ENCODE results near the gene L3MBTL3.

Gene L3MBTL3

DNA sequence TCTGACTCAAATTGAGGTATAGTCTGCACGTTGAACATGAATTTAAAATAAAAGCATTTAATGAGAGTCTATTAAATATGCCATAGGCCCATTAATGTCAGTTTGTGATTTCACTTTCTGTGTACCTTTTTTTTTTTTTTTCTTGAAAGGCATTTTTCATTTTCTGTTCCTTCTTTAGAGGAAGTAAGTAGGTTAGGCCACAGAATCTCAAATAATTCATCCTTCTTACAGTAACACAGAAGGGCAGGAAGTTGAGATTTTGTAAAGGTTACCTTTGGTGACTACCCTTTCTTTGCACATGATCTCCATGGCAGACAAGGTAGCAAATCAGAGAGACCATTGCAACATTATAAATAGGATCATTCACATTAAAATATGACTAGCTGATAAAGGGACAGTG lies 9.6 kb downstream of the L3MBTL3 start:
- no peak for DNase-seq (ENCODE audit: low spot score)

DNA sequence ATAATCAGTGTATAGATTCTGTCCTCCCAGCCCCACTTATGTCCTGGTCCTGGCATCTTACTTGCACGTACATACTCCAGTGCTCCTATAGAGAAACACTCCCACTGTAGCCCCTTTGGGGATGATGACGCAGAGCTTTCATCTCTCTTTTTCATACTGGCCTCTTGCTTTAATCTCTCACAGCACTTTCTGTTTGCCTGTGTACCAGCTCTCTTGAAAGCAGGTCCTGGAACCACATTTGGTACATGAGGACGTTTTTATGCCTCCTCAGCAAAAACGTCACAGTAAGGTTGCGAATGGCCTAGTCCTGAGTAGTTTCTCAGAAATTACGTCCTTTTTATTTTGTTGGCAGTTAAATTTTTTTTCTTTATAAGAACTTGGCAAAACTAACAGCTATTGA lies 10.8 kb downstream of the L3MBTL3 start:
- no peak for DNase-seq (ENCODE audit: low spot score)

DNA sequence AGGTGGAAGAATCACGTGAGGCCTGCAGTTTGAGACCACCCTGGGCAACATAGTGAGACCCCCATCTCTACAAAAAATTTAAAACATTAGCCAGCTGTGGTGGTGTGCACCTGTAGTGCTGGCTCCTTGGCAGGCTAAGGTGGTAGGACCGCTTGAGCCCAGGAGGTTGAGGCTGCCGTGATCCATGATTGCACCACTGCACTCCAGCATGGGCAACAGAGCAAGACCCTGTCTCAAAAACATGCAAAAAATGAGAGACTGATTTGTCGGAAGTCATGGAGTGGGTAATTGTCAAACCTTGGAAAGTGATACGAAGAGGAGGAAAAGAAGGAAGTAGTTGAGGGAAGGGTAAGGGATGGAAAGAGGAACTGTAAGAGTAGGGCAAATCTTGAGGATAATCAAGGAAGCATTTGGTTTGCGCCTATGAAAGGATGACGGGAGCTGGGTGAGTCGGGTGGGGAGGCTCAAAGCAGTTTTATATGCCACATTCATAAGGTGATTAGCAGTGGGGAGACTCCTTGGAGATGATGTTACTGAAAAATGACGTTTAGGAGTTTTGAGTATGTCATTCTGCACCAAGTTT lies 14.5 kb downstream of the L3MBTL3 start:
- no peak for DNase-seq (ENCODE audit: low spot score)

DNA sequence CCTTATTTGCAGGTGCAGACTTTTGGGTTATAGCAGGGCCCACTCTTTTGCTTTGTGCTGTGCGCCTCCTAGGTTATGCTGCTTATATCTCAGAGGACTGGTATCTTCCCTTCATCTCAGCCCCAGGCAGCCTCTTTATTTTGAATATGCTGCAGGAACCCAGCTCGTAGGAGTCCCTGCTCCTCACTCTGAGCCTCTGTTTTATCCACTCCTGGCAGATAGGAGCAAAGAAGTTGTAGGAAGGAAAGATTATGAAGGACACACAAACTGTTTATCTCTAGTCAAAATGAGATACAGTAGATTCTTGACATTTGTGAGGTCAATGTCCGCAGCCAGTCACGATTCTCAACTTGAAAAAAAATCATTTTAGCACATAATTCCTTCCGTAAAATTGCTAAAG lies 15.6 kb downstream of the L3MBTL3 start:
- no peak for DNase-seq (ENCODE audit: low spot score)

DNA sequence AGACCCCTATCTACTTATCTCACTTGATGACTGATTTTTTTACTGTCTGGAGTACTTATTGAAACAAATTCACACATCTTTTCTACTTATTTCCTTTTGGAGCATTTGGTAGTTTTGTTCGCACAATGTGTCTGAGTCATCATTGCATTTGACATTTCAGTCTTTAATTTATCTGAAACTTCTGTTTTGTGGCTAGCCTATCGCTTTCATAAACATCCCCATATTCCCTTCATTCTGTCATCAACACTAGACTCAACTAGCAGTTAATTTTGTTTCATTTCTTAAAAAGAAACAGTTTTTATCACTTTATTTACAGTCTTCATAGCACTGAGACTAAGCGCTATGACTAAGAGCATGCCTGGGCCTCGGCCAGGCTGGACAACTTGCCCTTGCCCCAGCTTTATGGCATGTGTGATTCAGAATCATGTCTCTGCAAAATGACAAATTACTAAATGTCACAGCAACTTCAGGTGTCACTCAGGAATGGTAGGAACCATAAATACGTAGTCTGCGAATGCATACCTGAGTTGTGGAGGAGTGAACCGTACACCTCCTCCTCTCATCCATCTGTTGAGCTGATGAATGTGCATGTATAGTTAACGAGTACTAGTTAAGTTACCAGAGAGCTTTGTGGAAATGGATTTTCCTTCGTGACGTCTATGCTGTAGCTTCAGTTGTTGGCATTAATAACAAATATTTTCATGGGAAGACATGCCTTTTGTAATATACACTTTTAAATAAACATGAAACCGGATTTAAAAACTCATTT lies 16.2 kb downstream of the L3MBTL3 start:
- no peak for DNase-seq (ENCODE audit: low spot score)

DNA sequence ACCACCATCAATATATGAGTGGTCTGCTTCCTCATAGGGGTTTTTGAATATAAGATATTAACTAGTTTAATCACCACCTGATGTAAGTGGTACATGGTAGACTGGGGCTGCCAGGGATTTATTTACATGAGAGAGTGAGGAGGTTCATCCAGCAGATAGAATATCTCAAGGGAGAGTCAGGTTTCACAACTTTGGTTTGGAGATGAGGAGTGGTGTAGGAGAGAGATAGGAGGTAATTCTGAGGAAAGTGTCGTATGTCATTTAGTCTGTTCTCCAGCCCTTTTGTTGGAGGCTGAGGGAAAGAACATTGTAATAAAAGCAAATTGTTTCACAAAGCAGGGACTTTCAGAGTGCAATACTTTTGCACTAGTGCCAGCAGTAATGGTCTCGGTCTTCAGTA lies 16.8 kb downstream of the L3MBTL3 start:
- no peak for DNase-seq (ENCODE audit: low spot score)

DNA sequence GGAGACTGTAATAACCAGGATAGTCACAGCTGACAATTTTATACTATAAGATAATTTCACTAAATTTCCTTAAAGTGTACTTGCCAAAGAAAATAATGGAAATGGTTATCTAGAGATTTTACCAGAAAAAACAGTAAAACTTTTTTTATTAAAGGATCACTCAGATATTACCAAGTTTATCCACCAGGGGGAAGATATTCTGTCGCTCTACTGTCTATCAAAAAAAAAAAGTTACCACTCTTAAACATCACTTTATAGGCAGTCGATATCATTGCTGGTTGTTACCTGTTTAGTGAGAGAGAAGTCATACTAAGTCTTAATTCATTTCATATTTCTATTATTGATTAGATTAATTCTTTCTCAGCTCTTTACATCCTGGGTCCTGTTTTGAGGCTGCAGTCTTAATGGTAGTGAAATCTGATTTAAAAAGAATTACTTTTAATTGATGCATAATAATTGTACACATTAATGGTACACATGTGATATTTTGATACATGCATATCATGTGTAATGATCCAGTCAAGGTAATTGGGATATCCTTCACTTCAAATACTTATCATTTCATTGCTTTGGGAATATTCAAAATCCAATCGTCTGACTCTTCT lies 18.9 kb downstream of the L3MBTL3 start:
- DNase-seq (ENCODE audit: low spot score) = no peak

DNA sequence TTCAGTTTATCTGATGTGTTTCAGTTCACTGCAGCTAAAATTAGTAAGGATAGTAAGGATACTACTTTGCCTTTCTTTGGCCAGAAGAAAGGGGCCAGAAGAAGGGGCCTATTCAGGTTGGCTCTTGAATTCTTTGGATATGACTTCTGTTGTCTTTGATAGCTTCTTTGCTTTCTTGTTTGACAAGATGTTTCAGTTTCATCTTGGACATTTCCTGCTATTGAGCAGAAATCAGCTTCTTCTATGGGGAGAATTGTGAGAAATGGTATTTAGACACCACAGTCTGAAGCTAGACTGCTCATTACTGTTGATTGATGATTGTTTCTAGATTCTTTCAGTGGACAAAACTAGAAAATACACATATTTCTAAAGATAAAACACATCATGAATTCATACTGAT lies 23.2 kb downstream of the L3MBTL3 start:
- DNase-seq (ENCODE audit: low spot score) = no peak

GRCh38 chr6:130043344-130043743 lies 25.0 kb downstream of the L3MBTL3 start:
- no peak for DNase-seq (ENCODE audit: low spot score)

DNA sequence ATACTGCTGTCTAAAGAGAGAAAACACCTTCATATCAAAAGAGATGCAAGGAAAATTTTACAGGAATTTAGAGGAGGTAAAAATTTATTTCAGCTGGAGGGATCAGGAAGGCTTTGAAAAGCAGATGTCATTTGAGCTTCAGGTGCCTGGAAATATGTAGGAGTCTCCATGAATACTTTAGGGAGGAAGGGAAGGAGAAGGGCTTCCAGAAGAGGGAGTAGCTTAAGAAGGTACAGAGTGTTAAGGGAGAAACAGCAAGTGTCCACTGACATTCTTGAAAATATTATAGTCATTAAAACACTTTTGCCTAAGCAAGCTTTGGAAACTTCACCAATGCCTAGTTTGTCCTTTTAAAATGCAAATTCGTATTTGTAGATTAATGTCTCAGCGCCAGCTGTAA lies 27.2 kb downstream of the L3MBTL3 start:
- no peak for DNase-seq (ENCODE audit: low spot score)

DNA sequence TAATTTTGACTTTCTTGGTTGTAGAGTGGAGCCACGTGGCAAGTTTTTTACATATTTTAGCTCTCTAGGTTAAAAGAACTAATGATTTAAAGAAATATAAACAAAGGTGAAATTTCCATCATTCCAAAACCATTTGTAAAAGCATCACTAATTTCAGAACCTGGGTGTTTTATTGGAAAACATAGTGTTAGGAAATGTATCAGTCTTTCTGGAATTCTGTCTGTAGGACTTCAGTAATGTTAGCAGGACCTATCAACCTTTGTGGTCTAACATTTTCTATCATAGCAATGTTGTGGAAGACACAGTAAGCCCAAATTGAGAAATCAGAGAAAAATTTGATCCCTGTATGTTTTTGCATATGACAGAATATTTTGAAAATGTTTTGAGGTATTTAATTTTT lies 28.3 kb downstream of the L3MBTL3 start:
- DNase-seq (ENCODE audit: low spot score) = no peak

DNA sequence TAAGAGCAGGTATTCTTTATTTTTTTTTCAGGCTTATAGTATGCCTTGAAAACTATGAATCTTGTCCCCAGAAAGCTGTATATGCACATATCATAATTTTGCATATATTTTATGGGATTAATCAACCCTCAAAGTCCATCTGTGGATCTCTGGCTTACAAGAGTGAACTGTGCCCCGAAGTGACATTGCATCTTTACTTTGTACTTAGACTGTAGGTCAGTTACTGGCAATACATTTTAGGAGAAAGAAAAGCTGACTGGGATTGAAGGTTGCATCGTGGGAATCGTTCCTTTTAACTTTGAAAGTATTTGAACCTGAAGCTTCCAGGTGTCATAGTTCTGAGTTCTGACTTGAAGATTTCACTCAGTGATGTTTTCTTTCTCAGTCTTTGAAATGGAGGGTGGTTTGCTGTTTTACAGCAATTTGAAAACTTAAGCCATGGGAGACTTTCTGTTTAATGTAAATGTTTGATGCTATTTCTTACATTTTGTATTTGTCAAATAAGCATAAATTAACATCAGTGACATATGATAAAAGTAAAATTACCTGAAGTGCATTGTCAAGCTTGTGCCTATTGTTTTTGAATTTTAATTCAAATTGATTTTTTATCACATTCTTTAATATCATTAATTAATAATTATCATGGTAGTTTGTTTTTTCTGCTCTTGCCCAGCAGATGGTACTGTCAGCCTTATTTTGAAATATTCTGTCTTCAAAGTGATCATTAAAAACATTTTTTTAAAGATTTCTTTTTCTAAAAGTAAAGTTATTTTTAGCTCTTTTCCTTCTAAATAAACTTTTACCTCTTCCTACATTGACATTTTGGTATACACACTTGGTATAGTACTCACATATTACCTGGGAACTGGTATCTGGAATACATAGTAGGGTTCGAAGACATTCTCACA lies 29.0 kb downstream of the L3MBTL3 start:
- DNase-seq (ENCODE audit: low spot score) = no peak

- DNase-seq (ENCODE audit: low spot score) = no peak
Observed at GRCh38 chr6:130050230-130050629, 31.8 kb downstream of the L3MBTL3 start.

DNA sequence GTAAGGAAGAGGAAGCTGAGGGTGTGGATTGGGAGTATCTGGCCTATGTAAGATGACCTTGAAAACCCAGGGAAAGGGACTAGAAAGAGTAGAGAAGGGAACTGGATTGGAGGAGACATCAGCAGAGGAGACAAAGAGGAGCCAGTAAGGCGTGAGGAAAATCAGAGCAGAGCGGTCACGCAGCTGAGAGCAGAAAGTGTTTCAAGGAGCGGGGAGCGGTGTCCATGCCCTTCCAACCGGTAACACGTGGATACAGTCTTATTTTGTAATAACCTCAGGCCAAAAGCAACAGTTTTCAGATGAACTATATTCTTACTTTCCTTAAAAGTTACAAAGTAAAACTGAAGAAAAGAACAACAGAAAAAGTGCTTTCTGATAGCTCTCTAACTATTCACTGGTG lies 36.3 kb downstream of the L3MBTL3 start:
- DNase-seq (ENCODE audit: low spot score) = no peak

DNA sequence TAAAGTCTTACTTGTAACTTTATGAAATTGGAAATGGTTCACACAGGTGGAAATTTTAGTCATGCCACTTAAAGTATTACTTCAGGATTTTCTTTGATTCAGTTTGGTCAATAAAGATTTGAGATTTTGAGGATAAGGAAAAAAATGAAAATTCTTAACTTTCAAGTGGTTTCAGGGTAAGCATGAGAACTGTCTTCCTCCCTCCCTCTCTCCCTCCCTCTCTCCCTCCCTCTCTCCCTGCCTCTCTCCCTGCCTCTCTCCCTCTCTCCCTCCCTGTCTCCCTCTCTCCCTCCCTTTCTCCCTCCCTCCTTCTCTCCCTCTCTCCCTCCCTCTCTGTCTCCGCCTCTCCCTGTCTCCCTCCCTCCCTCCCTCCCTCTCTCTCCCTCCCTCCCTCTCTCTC lies 36.9 kb downstream of the L3MBTL3 start:
- no peak for DNase-seq (ENCODE audit: low spot score)

DNA sequence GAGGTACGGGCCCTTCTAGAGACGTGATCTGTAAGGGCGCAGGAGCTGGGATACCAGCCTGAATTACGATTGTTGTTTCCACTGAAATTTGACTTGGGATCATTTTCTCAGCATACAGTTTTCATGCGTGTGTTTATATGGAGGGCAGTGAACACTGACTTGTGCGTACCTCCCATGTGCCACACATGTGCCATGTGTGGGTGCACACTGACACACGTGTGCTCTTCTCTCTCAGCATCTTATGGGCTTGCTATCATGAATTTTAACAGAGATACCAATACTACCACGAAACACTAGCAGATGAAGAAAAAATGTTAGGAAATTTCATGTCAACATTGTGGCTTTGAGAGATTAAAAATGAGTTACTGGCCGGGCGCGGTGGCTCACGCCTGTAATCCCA lies 39.1 kb downstream of the L3MBTL3 start:
- DNase-seq (ENCODE audit: low spot score) = no peak

DNA sequence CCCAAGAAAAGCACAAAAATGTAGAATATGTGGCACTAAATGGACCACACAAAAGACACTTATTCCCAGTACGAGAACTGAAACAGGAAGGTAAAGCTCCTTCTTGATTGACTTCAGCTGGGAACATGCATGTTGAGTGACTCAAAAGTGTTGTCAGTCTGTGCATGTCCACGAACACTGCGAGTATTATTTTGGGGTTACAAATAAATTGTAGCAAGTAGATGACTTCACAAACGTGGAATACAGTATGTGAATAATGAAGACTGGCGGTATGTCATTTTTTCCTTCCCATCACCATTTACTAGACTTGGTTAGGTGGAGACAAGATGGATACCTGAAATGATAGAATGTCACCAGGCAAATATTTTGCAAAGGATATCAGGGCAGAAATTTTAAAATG lies 45.4 kb downstream of the L3MBTL3 start:
- DNase-seq (ENCODE audit: low spot score) = no peak

- DNase-seq (ENCODE audit: low spot score) = no peak
Observed at GRCh38 chr6:130065609-130066156, 47.3 kb downstream of the L3MBTL3 start.

GRCh38 chr6:130069485-130069884 lies 51.1 kb downstream of the L3MBTL3 start:
- DNase-seq (ENCODE audit: low spot score) = no peak

GRCh38 chr6:130070326-130070725 lies 51.9 kb downstream of the L3MBTL3 start:
- DNase-seq (ENCODE audit: low spot score) = no peak

DNA sequence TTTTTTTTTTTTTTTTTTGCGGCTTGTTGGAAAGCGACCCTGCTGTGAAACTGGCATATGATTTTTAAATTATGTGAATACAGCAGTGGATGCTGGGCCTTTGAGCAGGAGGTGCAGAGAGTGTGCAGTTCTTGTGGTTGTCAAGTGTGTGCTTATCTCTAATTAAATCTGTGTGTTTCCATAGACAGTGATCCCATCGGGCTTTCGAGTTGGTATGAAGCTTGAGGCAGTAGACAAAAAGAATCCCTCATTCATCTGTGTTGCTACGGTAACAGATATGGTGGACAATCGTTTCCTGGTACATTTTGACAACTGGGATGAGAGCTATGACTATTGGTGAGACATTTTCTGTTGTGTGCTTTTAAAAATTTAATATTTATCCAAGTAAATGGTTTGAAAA lies 52.4 kb downstream of the L3MBTL3 start:
- DNase-seq (ENCODE audit: low spot score) = no peak

DNA sequence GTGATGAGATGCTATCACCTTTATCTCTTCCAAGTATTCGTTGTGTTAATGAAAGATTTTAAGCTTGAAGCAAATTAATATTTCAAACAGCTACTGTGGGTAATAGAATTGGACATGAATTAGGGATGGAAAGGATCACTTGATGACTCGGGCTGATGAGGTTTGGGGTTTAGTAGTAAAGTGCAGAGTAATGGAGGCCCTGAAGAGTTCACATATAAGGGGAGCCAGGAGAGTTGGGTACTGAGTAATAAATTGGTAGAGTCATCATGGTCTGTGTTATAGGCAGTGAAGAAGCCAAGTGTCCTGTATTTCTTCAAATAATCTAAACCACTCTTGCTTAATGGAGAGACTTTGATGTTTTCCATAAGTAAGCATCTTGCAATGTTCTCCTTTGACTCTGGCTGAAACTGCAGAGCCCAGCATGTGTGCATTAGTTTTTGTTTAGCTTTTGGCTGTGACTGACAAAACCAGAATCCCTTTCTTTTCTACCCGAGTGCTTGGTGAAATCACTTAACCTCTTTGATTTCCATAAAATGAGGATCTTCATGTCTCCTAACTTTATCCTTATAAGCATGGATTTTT lies 57.6 kb downstream of the L3MBTL3 start:
- DNase-seq (ENCODE audit: low spot score) = no peak
